HG03159 (cell line): ENCODE measurements around the gene SFXN2.
"Not testable (repeated sequence)": the region's sequence is repeated elsewhere in the genome, so short reads cannot be mapped to it uniquely, and the experiment has no call there.

Experiments
- ATAC-seq: cut with Tn5 transposase; IDR thresholded peaks from one replicate; pipeline ENCODE4 v1.9.1; 2021; ENCODE audit warnings: mild to moderate bottlenecking, moderate library complexity; ENCODE audit not compliant: unreplicated experiment

The SFXN2 gene

DNA sequence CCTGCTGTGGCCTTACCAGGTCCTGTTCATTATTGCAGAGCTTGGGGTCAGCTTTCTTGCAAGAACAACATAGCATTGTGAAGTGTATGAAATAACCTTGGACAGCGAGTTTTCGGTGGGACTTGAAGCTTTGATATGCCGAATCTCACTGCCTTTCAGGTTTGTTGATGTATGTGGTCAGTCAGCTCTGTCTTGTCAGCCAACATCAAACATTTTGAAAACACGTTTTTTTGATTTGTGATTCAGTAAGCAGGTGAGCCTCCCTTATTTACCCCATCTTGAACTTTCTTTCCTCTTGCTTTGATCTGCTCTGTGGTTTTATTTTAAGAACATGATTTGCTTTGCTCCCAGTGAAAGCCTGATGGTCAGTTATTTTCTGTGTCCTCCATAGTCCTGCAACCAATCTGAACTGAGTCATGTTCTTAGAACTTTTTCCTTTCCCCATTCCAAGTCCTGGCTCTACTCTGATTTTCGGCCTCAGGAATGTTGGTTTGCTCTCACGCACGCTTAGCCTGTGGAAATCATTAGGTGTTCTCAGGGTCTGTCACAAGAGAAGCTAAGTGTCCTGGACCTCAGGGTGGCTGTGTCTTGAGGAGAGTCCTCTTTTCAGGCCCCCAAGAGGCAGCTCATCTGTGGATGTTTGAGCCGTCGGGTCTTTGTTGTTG is 38.0 kb downstream of the SFXN2 start:
- no peak for ATAC-seq

DNA sequence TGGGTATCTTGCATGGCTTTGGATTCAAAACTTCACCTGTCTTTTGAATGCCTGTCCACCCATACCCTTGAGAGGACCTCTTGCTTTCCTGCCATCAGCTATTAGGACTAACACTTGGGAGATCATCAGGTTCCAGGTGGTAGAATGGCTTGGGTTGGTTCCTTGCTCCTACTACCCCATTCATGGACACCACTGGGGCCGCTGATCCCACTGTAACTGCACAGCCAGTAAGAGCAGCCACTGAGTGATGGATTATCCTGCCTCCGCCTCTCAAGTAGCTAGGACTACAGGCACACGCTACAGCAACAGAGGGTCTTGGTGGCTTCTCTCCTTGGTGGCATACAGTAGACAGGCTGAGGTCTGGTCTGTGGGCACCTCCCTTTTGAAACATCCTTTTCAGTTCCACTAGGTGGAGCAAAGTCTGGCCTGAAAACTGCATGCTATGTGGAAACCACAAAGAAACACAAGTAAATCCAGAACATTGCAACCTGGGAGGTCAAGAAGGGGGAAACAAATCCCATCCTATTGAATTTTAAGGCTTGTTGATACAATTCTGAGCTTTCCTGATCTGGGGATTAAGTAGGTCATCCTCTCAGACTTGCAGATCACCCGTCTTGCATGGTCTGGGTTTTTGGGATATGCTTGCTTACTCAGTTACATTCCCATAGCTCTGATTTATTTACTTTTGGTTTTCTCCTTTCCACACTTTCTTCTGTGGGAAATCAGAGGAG is 38.7 kb downstream of the SFXN2 start:
- ATAC-seq, result no peak

DNA sequence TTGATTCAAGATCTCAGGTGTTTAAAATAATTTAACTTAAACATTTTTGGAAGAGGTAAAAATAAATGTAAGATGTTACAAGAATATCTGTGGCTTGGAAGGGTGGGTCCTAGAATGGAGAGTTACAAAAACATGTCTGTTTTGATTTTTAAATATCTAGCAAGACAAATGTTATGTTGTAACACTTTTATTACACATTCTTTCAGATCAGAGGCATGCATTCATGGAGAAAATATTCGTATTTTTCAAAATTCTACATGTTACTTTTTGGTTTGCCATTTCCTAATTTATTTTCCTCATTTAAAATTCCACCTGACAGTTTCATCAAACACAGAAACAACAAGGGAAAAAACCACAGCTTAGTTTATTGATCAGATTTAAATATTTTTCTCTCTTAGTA is 39.3 kb downstream of the SFXN2 start:
- no peak for ATAC-seq

DNA sequence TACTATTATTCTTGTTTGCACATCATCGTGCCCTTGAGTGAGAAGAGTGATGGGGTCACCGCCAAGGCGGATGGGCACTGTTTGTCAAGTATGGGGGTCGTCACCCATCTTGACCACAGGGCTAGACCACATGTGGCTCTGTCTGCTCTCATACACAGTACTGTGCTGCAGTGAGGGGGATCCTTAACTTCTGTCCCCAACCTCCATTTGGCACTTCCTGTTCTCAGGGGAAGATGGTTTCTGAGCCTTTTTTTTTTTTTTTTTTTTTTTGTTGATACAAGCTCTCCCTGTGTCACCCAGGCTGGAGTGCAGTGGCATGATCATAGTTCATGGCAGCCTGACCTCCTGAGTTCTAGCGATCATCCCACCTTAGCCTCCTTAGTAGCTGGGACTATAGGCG is 42.9 kb downstream of the SFXN2 start:
- no peak for ATAC-seq

DNA sequence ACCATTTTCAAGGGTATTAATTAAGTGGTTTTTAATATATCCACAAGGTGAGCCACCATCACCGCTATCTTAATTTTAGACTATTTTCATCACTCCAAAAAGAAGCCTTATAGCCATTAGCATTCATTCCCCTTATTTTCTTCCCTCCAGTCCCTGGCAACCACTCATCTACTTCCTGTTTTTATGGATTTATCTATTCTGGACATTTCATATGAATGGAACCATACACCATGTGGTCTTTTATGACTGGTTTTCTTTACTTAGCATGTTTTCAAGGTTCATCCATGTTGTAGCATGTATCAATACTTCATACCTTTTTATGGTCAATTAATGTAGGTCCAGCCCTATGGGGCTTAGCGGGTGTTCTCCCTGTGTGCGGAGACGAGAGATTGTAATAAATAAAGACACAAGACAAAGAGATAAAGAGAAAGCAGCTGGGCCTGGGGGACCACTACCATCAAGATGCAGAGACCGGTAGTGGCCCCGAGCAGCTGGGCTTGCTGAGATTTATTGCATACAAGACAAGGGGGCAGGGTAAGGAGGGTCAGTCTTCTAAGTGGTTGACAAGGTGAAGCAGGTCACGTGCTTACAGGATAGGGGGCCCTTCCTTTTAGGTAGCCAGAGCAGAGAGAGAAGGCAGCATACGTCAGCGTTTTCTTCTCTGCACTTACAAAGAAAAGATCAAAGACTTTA is 44.0 kb downstream of the SFXN2 start:
- no peak for ATAC-seq

DNA sequence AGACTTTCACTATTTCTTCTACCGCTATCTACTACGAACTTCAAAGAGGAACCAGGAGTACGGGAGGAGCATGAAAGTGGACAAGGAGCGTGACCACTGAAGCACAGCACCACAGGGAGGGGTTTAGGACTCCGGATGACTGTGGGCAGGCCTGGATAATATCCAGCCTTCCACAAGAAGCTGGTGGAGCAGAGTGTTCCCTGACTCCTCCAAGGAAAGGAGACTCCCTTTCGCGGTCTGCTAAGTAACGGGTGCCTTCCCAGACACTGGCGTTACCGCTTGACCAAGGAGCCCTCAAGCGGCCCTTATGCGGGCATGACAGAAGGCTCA is 44.5 kb downstream of the SFXN2 start:
- ATAC-seq, result not testable (repeated sequence)

DNA sequence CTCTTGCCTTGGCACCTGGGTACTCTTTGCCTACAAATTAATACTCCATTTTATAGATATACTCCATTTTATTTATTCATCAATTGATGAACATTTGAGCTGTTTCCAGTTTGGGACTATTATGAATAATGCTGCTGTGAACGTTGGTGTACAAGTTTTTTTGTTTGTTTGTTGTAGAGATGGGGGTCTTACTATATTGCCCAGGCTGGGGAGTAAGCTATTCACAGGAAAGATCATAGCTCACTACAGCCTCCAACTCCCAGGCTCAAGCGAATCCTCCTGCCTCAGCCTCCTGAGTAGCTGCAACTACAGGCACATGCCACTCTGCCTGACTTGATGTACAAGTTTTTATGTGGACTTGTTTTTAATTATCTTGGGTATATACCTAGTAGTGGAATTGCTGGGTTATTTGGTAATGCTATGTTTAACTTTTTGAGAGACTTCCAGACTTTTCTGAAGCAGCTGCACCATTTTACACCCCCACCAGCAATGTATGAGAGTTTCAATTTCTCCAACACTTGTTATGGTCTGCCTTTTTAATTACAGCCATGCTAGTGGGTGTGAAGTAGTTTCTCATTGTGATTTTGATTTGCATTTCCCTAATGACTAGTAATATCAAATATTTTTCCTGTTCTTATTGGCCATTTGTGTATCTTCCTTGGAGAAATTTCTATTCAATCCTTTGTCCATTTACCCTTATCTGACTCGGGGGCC is 45.2 kb downstream of the SFXN2 start:
- no peak for ATAC-seq

DNA sequence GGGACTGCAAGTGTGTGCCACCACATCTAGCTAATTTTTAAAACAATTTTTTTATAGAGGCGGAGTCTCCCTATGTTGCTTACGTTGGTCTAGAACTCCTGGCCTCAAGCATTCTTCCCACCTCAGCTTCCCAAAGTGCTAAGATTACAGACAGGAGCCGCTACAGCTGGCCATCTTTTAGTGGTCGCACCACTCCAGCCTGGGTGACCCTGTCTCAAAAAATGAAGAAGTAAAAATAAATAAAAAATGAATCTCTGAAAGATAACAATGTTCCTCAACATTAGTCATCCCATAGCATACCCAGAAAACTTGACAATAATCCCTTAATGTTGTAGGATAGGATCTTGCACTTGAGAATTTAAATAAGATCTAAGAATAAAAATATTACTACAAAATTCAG is 47.5 kb downstream of the SFXN2 start:
- no peak for ATAC-seq

DNA sequence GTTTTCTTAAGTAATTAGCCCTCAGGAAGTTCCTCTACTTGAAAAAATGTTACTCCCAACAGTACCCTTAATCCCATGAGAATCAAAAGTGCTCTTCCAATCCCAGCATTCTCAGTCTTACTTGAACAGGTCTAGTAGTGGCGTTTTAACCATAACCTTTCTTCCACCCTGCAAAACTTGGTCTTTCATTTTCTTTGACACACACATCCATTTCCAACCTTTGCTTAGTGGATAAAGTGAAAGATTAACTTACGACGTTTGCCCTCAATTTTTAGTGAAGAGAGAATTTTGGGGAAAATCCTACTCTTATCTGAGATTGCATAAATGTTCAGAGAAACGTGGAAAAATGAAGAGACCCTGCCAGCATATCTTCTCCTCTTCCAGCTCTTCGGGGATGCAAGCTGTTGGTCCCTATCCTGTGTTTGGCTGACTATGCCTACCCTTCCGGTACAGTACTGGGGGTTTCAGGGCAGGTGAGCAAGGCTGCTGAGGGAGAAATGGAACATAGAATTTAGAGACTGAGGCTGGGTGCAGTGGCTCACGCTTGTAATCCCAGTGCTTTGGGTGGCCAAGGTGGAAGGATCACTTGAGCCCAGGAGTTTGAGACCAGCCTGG is 48.1 kb downstream of the SFXN2 start:
- no peak for ATAC-seq

DNA sequence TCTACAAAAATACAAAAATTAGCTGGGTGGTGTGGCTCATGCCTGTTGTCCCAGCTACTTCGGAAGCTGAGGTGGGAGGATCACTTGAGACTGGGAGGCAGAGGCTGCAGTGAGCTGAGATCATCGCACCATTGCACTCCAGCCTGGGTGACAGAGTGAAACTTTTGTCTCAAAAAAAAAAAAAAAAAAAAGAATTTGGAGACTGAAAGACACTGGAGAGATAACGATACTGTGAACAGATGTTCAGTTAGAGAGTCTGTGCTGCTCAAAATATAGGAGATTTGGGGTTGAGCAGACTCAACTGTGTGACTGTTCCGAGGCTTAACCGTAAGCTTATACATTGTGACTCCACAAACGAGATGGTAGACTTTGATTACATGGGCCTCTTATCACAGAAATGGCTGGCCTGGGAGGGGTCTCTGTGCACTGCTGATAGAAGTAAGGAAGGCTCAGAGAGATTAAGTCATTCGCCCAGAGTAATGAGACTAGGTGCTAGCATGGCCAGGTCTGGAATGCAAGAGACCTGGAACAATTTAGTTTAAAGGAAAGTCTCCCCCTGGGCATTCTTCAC is 48.7 kb downstream of the SFXN2 start:
- ATAC-seq, result no peak

DNA sequence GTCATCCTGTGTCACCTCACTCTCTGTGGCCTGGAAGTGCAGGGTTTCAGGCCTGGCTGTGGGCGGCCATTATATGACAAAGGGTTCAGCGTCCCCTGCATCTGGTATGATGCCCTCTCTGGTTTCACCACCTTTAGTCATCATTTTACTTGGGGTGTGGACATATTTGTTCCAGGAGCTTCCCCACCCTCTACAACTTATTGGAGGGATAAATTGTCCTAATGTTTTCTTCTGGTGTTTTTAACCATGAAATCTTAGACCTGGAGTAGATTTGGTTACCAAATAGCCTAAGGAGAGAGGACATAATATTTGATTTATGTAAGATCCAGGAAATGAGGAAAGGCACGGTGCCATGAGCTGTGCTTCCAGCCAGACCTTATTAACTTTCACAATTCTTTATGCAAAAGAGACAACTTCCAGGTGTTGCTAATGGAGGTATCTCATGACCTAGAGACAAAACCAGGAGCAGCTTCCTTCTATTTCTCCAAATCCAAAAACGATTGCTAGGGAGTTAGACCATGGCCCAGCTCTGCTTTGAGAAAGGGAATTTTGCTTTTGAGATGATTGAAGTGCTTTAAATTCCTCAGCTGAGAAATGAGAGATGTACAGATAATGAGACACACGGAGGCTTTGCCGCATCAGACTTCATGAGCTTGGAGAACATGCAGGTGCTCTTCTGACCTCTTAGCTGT is 50.2 kb downstream of the SFXN2 start:
- ATAC-seq, result no peak

DNA sequence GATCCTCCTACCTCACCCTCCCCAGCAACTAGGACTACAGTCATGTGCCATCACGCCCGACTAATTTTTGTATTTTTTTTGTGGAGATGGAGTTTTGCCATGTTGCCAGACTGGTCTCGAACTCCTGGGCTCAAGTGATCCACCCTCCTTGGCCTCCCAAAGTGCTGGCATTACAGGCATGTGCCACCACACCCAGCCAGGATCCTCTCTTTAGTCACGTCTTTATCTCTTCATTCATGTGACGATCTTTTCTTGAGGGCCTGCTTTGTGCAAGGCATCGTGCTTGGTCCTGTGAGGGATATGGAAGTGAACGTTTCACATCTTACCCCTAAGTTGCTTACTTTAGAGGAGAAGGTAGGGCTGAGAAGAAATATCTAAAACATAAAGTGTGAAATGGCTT is 50.9 kb downstream of the SFXN2 start:
- ATAC-seq, result no peak

DNA sequence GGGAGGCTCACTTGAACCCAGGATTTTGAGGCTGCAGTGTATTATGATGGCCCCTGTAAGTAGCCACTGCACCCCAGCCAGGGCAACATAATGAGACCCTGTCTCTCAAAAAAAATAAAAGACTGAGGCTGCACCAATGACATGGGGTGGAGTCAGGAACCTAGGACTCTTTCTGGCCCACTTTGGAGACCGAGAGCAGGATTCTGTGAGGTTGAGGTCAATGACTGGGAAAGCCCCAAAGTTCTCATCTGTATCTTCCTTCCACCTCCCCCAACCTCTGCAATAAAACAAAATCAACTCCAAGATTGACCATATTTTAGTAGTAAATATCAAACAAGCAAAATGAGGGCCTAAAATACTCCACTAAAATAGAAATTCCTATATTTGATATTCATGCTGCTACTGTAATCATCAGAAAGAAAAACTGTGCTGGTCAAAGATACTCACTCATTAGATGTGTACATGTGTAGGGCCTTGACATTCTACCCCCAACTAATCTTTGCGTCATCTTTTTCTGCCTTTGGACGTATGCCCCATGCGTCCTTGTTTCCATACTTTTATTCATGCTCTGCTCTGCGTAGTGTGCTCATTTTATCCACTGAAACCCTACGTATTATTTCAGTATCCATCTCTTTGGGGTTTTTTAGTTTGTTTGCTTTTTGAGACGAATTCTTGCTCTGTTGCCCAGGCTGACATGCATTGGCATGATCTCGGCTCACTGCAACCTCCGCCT is 53.2 kb downstream of the SFXN2 start:
- no peak for ATAC-seq

DNA sequence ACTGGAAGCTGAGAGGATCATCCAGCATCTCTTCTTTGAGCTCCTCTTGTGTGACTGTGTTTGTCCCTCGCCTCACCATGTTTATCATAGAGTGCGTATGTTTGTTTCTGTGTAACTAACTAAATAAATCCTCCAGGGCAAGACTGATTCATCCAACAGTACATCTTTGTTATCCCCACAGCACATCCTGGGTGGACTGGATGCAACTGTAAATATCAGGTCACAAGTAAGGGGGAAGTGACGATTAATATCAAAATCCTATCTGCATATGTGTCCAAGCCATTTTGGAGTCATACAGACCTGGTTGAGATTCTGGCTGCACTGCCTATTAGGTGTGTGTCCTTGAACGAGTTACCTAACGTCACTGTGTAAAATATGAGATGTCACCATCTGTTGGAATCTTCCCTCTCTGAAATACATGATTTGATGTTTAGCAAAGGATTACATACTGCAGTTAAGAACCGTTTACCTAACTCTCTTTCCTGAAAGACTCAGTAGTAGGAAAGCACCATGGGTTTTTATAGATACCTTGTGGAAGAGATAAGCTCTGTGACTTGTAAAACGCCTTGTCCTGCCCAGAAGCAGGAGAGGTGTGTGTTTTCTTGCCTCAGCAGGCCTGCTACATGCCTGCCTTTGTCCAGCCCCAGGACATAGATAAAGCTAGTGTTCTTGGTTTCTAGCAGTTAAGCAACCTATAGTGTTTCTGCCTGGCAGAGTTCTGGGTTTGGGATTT is 55.1 kb downstream of the SFXN2 start:
- no peak for ATAC-seq

DNA sequence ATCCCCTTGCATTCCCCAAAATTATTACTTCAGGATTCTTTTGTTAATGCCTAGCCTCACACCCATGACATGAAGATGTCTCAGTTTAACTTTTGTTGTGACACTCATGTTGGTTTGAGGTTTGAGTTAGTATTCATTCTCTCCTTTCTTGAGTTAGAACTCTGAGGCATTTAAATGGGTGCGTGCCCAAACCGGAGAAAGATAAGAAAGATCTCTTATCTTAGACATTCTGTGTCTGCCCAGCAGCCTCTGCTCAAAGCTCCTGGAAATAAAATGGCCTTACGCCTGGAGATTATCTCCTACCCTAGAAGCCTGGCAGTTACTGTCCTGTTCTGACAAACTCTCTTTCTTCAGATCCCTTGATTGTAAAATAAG is 55.7 kb downstream of the SFXN2 start:
- no peak for ATAC-seq

DNA sequence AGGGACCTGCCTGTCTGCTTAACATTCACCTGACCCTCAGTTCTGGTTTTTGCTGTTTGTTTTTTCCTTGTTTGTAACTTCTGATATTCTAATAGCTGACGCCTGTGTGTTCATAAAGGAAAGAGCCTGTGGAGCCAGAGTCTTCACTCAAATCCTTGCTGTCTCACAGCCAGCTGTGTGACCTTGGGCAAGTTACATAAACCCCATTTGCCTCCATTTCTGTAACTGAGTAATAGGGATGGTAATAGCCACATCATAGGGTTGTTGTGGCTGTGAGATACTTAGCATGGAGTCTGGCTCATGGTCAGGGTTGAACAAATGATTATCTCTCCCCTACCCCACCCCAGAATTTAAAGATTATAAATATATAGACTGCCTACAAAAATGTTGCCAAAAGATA is 56.4 kb downstream of the SFXN2 start:
- no peak for ATAC-seq

DNA sequence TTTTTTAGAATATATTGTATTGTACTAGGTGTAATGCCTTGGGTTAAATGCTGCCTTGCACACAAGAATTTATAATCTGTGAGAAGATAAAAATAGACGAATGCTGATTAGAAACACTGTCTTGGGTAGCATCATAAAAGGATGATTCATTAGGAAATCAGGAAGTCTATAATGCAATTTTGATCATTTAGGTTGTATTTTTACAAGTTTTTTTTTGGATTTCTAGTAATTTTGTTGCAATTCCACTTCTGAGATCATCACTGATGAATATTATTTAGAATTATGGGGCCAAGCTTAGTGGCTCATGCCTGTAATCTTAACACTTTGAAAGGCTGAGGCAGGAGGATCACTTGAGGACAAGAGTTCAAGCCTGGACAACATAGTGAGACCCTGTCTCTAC is 58.9 kb downstream of the SFXN2 start:
- ATAC-seq, result no peak

DNA sequence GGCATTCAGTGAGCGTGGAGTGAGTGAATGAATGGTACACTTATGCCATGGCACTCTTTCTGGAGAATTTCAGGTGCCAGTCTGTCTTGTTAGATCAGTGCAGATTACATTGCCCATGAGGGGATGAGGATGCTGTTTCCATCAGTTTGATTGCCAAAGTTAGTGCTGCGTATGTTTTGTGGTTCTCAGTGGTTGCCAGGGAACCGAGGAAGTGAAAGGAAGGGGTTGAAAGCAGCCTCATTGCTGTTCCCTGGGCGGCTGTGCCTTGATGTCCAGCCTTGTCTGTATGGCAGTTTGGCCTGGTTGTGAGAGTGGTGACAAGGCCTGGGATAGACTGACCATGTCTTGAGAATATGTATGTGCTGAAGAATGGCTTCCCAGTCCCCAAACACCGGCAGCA is 59.5 kb downstream of the SFXN2 start:
- ATAC-seq, result no peak
